ENCODE measurements around the gene CALML4. TPM values are rescaled to one million over a fixed set of nuclear protein-coding genes. Genes with fewer than 3 reads are reported as not detected.
"Not testable (repeated sequence)": the region's sequence is repeated elsewhere in the genome, so short reads cannot be mapped to it uniquely, and the experiment has no call there.

CALML4 gene
- total RNA-seq, 4 donors from 2014 or later: 3.0 to 5.1 (median 3.8) TPM

DNA sequence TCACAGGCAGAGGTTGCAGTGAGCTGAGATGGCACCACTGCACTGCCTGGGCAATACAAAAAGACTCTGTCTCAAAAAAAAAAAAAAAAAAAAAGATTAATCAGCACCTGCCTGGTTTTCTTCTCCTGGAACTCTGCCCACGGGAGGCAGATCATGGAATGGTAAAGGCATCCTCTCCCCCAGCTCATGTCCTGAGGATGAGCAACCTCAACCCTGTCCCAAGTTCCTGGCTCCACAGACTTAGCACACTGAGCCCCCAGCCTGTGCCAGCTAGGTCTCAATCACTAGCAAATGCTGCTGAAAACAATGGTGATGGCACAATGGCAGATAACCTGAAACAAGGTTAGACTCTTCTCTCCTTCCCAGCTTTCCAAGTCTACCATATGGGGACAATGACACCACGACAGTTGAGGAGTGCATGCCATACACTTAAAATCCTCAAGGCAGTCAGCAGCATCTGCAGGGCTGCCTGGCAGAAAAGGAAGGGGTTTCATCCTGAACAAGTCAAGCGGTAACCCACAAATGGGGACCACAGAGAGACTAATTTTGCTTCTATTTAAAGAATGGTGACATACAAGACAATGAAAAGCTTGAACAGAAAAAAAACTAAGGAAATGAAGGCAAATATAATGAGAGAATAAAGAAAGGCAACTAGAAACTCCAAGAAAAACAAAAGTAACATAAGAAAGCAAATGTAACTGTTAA is 19.6 kb upstream of the CALML4 start:
- Histone ChIP-seq H3K4me1 (peaks cover 9 to 19% of the 10 kb centered on the region in 2 donors), H3K9me3 (no peaks in the 10 kb centered on the region), H3K27ac (no peak overlapping the region), H3K36me3 (no peaks in the 10 kb centered on the region), H3K27me3 (no peaks in the 10 kb centered on the region), H3K4me3 (replicated peaks in 1 of 3) (no peak overlapping the region)
- TF ChIP-seq POLR2A (IDR thresholded peaks at IDR 0.05): no peak
- intact Hi-C loops (cut with DNase I): no loop called here
- no peak for DNase-seq
- WGBS, 2 donors: 86 to 89% methylated on average over 3 of the region's 3 CpGs

GRCh38 chr15:68224108-68224507 is 19.0 kb upstream of the CALML4 start:
- Histone ChIP-seq H3K27ac (no peak overlapping the region), H3K4me1 (peaks cover 9 to 19% of the 10 kb centered on the region in 2 donors), H3K27me3 (no peaks in the 10 kb centered on the region), H3K4me3 (replicated peaks in 1 of 3) (no peak overlapping the region), H3K9me3 (no peaks in the 10 kb centered on the region), H3K36me3 (no peaks in the 10 kb centered on the region)
- 62 to 96% methylated on average over 3 of the region's 3 CpGs for WGBS, 2 donors
- intact Hi-C loops (cut with DNase I): no loop called here
- TF ChIP-seq CTCF (IDR thresholded peaks at IDR 0.05): no peak
- DNase-seq: no peak

DNA sequence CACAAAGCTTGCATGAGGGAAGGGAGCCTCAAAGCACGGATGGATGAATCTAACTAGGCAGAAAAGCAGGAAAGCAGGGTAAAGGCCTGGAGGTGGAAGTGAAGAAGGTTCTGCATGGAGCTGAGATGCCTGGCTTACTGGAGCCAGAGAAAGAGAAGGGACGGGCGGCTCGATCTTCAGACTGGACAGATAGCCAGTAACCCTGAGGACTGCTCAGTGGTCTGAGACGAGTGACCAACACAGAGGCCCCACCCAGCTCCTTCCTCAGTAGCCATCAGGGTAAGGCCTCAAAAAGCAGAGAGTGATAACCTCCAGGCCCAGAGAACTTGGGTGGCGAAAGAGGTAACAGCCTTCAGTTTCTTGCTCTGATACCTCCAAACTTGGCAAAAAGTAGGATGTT is 18.0 kb upstream of the CALML4 start:
- 93% methylated on average over 6 of the region's 6 CpGs for WGBS, 2 donors
- Histone ChIP-seq H3K4me3 (replicated peaks in 1 of 3) (no peak overlapping the region), H3K4me1 (peaks cover 1 to 13% of the 10 kb centered on the region in 2 donors), H3K27me3 (no peaks in the 10 kb centered on the region), H3K9me3 (no peaks in the 10 kb centered on the region), H3K27ac (no peak overlapping the region), H3K36me3 (no peaks in the 10 kb centered on the region)
- intact Hi-C loops (cut with DNase I): no loop called here
- no peak for TF ChIP-seq CTCF (IDR thresholded peaks at IDR 0.05)
- TF ChIP-seq POLR2A (IDR thresholded peaks at IDR 0.05): no peak
- no peak for DNase-seq

GRCh38 chr15:68222432-68222743 is 17.3 kb upstream of the CALML4 start:
- H3K27me3 ChIP-seq; H3K4me1 ChIP-seq; DNase-seq; H3K9me3 ChIP-seq; H3K27ac ChIP-seq; intact Hi-C loops (cut with DNase I); H3K4me3 ChIP-seq (replicated peaks in 1 of 3); H3K36me3 ChIP-seq: not testable (repeated sequence)
- WGBS, 2 donors: 97% methylated on average over 14 to 18 of the region's 18 CpGs

DNA sequence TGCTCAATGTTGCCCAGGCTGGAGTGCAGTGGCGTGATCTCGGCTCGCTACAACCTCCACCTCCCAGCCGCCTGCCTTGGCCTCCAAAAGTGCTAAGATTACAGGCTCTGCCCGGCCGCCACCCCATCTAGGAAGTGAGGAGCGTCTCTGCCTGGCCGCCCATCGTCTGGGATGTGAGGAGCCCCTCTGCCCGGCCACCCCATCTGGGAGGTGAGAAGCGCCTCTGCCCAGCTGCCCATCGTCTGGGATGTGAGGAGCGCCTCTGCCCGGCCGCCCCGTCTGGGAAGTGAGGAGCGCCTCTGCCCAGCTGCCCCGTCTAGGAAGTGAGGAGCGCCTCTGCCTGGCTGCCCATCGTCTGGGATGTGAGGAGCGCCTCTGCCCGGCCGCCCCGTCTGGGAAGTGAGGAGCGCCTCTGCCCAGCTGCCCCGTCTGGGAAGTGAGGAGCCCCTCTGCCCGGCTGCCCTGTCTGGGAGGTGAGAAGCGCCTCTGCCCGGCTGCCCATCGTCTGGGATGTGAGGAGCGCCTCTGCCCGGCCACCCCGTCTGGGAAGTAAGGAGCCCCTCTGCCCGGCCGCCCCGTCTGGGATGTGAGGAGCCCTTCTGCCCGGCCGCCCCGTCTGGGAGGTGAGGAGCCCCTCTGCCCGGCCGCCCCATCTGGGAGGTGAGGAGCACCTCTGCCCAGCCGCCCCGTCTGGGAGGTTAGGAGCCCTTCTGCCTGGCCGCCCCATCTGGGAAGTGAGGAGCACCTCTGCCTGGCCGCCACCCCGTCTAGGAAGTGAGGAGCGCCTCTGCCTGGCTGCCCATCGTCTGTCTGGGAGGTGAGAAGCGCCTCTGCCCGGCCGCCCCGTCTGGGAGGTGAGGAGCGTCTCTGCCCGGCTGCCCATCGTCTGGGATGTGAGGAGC is 16.6 kb upstream of the CALML4 start:
- DNase-seq; H3K27ac ChIP-seq; H3K9me3 ChIP-seq; H3K4me3 ChIP-seq (replicated peaks in 1 of 3); H3K4me1 ChIP-seq; intact Hi-C loops (cut with DNase I); H3K27me3 ChIP-seq; H3K36me3 ChIP-seq: not testable (repeated sequence)
- WGBS, 2 donors: 80 to 96% methylated on average over 5 to 30 of the region's 55 CpGs

- Histone ChIP-seq H3K4me1 (peaks cover 0 to 5% of the 10 kb centered on the region in 2 donors), H3K9me3 (no peaks in the 10 kb centered on the region), H3K36me3 (peaks cover 0 to 4% of the 10 kb centered on the region in 2 donors), H3K4me3 (replicated peaks in 1 of 3) (no peak overlapping the region), H3K27ac (no peak overlapping the region), H3K27me3 (no peaks in the 10 kb centered on the region)
- WGBS, 2 donors: 91% methylated on average over 6 of the region's 6 CpGs
- no peak for TF ChIP-seq CTCF (IDR thresholded peaks at IDR 0.05)
- no peak for TF ChIP-seq POLR2A (IDR thresholded peaks at IDR 0.05)
- intact Hi-C loops (cut with DNase I): no loop called here
- DNase-seq: no peak
Measured at GRCh38 chr15:68220967-68221366, 15.8 kb upstream of the CALML4 start.
